Heart left ventricle (tissue), 16 donors: Measurements from ENCODE around the gene FNDC11. TPM values are rescaled to one million over a fixed set of nuclear protein-coding genes. Genes with fewer than 3 reads are reported as not detected.

ENCODE experiments used
- ATAC-seq, 4 donors: fragments of 200-7000 bp; cut with Tn5 transposase; one replicate each; pipeline ENCODE4 v1.9.1; 2020 to 2022; ENCODE audit warnings: moderate library complexity in 4 of 4, mild to moderate bottlenecking in 3 of 4, moderate number of reproducible peaks in 1 of 4
- DNase-seq, 5 donors: peaks; one replicate each; pipeline ENCODE4 v3.0.0-alpha.2; 2020
- H3K27ac ChIP-seq, 12 donors: fragments of 200-600 bp; sonication (generic) in 4 of 12; one replicate each; pipeline versions ENCODE4 v1.5.0 to v1.8.0; 2016 to 2022; ENCODE audit warnings: mild to moderate bottlenecking in 2 of 12
- H3K27me3 ChIP-seq, 9 donors: fragments of 200-600 bp; sonication (generic) in 2 of 9; one replicate each; pipeline versions ENCODE4 v1.5.1 to v1.8.0; 2016 to 2022; ENCODE audit warnings: mild to moderate bottlenecking in 3 of 9
- H3K36me3 ChIP-seq, 9 donors: fragments of 200-600 bp; sonication (generic) in 2 of 9; one replicate each; pipeline versions ENCODE4 v1.5.0 to v1.8.0; 2018 to 2022; ENCODE audit warnings: mild to moderate bottlenecking in 2 of 9
- H3K4me1 ChIP-seq, 12 donors: fragments of 200-600 bp; sonication (generic) in 4 of 12; one replicate each; pipeline versions ENCODE4 v1.5.0 to v1.8.0; 2016 to 2022; ENCODE audit warnings: mild to moderate bottlenecking in 3 of 12
- H3K4me3 ChIP-seq, 12 donors: fragments of 200-600 bp; sonication (generic) in 4 of 12; one replicate each; pipeline versions ENCODE4 v1.5.0 to v1.8.0; 2017 to 2022; ENCODE audit warnings: mild to moderate bottlenecking in 9 of 12, moderate library complexity in 4 of 12
- H3K9me3 ChIP-seq, 12 donors: fragments of 200-600 bp; sonication (generic) in 4 of 12; one replicate each; pipeline versions ENCODE4 v1.5.0 to v1.8.0; 2016 to 2022; ENCODE audit warnings: mild to moderate bottlenecking in 1 of 12
- CTCF ChIP-seq, 12 donors: fragments of 200-600 bp; sonication (generic) in 4 of 12; IDR thresholded peaks; one replicate each; pipeline versions ENCODE4 v1.5.0 to v1.8.0; 2018 to 2022; ENCODE audit warnings: antibody characterized with exemption in 12 of 12, mild to moderate bottlenecking in 5 of 12
- POLR2A ChIP-seq, 2 donors: fragments of 450-650 bp; IDR thresholded peaks; one replicate each; pipeline ENCODE4 v1.6.1; 2017; ENCODE audit warnings: antibody characterized with exemption in 2 of 2, mild to moderate bottlenecking in 2 of 2, moderate library complexity in 2 of 2
- WGBS, 4 donors: extraction: QIAGEN DNeasy Blood & Tissue Kit in 2 of 4; methylation state at CpG; one replicate each; pipeline versions ENCODE4 v1.1.5 to v1.1.7; 2013 to 2018; 5-methylcytosine and 5-hydroxymethylcytosine counted together
- intact Hi-C, 10 donors: fragments of 100-400 bp; cut with DNase I; formaldehyde crosslinking; loops; one replicate each; pipeline versions ENCODE4 v1.11.1 to v1.14.2; 2022
- polyA plus RNA-seq, 2 donors: library from polyadenylated mRNA; stranded (reverse); fragments of 200-250 nt; gene quantifications; one replicate each; pipeline ENCODE4 v1.2.3, GENCODE V29; 2013
- total RNA-seq, 9 donors: library from RNA; depleted of rRNA in 2 of 9; stranded (reverse); fragments of >200 nt in 2 of 9; fragmentation: NEBNext Ultra II Directional in 3 of 9; extraction: Animal tissue kit (Norgen Biotek cat#: 25700) in 3 of 9; gene quantifications; one replicate each; pipeline versions ENCODE4 v1.1.0 to v1.2.4, GENCODE V29; 2016 to 2023
- donor health status: ischemic (EF 13 %, LVEDD 7.1; RV severe dilation, severe dysfunction).
- donor health status: healthy with polysubstance abuse.
- donor health status: DM: no; HTN: yes; CAD: no.
- donor health status: DM: no; HTN: no; CAD: no.
- donor health status: ischemic (EF 25% LVEDD 6.9; RV normal size, moderate dysfunction).
- donor health status: ischemic (EF 25% LVEDD 5.7; RV mildly dilated, moderate dysfunction).
- donor health status: healthy.
- donor health status: DM: yes; HTN: yes; CAD: no.
- donor health status: ischemic (EF 35%, LVEDD 5.7; RV mildly dilated, moderate dysfunction).
- donor health status: nonischemic (EF 11% LVEDD 7.7; RV severe dilation, severe dysfunction).
- donor health status: DM: yes; HTN: yes; CAD: no.
- donor health status: PGD.
- donor health status: ischemic (EF 29% LVEDD 5.4; RV normal size, mild dysfunction).
- donor health status: nonischemic (EF 23%, LVEDD 6.1; RV moderate dilation, normal function).

FNDC11 gene
- total and polyA plus RNA-seq, 11 donors = 0.08 to 0.23 (median 0.17) TPM; not detected in 5

- 78 to 86% (median 82%) methylated on average over 17 to 19 of the region's 19 CpGs for WGBS, 4 donors
- DNase-seq (no peak), ATAC-seq (no peak)
- no peaks in the 10 kb centered on the region for H3K36me3 ChIP-seq
- no peak overlapping the region for H3K27ac ChIP-seq
- H3K27me3 ChIP-seq = peaks cover 0 to 11% (median 0%) of the 10 kb centered on the region in 9 donors
- intact Hi-C loops = loop anchor here in 3 of 10 donors (5.0 kb wide), 1 partner anchor 42 kb away; the partner anchor contains the start of gene PTK6 (in 3 of the 3)
- TF ChIP-seq CTCF (IDR thresholded peaks at IDR 0.05) (no peak), POLR2A (IDR thresholded peaks at IDR 0.05) (no peak)
- H3K4me3 ChIP-seq = no peak overlapping the region
- peaks cover 0 to 18% (median 6%) of the 10 kb centered on the region in 12 donors for H3K4me1 ChIP-seq
- no peaks in the 10 kb centered on the region for H3K9me3 ChIP-seq
Measured at GRCh38 chr20:63579017-63579694, 25.2 kb downstream of the FNDC11 start.

GRCh38 chr20:63580796-63581461 is 27.0 kb downstream of the FNDC11 start:
- H3K9me3 ChIP-seq = no peaks in the 10 kb centered on the region
- intact Hi-C loops = loop anchor here in 1 of 10 donors (5.0 kb wide), 1 partner anchor 134 kb away; no protein-coding TSS in a partner anchor
- DNase-seq (no peak), ATAC-seq (no peak)
- TF ChIP-seq CTCF (IDR thresholded peaks at IDR 0.05) (peak in 10 of 12 donors; percentile 6 to 39 (median 30)), POLR2A (IDR thresholded peaks at IDR 0.05) (no peak)
- H3K27me3 ChIP-seq = peaks cover 0 to 11% (median 0%) of the 10 kb centered on the region in 9 donors
- no peak overlapping the region for H3K4me3 ChIP-seq
- H3K36me3 ChIP-seq = no peaks in the 10 kb centered on the region
- H3K27ac ChIP-seq = no peak overlapping the region
- H3K4me1 ChIP-seq = peaks cover 0 to 12% (median 0%) of the 10 kb centered on the region in 12 donors
- WGBS, 4 donors = 60 to 64% (median 62%) methylated on average over 8 to 12 of the region's 12 CpGs

GRCh38 chr20:63582382-63583063 is 28.6 kb downstream of the FNDC11 start:
- TF ChIP-seq POLR2A (IDR thresholded peaks at IDR 0.05) (no peak), CTCF (IDR thresholded peaks at IDR 0.05) (no peak)
- Histone ChIP-seq H3K4me1 (peaks cover 0 to 3% (median 0%) of the 10 kb centered on the region in 12 donors), H3K27ac (peak overlapping the region in 1 of 12 donors; percentile 9), H3K36me3 (peaks cover 0 to 6% (median 0%) of the 10 kb centered on the region in 9 donors), H3K4me3 (peak overlapping the region in 1 of 12 donors; percentile 28), H3K9me3 (no peaks in the 10 kb centered on the region), H3K27me3 (peaks cover 0 to 8% (median 0%) of the 10 kb centered on the region in 9 donors)
- ATAC-seq (no peak), DNase-seq (peak in 2 of 5 donors; percentile 11 to 37)
- intact Hi-C loops = loop anchor here in 1 of 10 donors (5.0 kb wide), 1 partner anchor 135 kb away; no protein-coding TSS in a partner anchor
- 83 to 90% (median 86%) methylated on average over 23 of the region's 23 CpGs for WGBS, 4 donors
